Erythroblast (primary cell): ENCODE data around the gene IRF3.

Experiments used
- GATA1 ChIP-seq: IDR thresholded peaks from 2 replicates; pipeline ENCODE4 v1.6.1; 2011; ENCODE audit warnings: low read depth, mild to moderate bottlenecking, control low read depth, low read length, moderate library complexity
- POLR2A ChIP-seq: IDR thresholded peaks from 2 replicates; pipeline ENCODE4 v1.6.1; 2011; ENCODE audit warnings: mild to moderate bottlenecking, low read length

- TF ChIP-seq POLR2A (no peak), GATA1 (no peak)
Observed at GRCh38 chr19:49690079-49690655, 24.5 kb upstream of the IRF3 start.
